Activated T-cell treated with anti-CD3 and anti-CD28 coated beads, Interleukin-2, amount 50 U/mL, for 4 hours (primary cell): ENCODE measurements around the gene CYB5B. TPM values are rescaled to one million over a fixed set of nuclear protein-coding genes. Genes with fewer than 3 reads are reported as not detected.
"Not testable (repeated sequence)": the region's sequence is repeated elsewhere in the genome, so short reads cannot be mapped to it uniquely, and the experiment has no call there.

Experiments used
- ATAC-seq, 2 donors: fragments of 200-7000 bp; cut with Tn5 transposase; one replicate each; pipeline ENCODE4 v1.10.0; 2021
- DNase-seq: peaks from one replicate; pipeline ENCODE4 v3.0.0-alpha.2; 2020
- H3K27me3 Mint-ChIP-seq: one replicate; pipeline ENCODE4 v1.8.0; 2021; ENCODE audit warnings: low read depth, mixed read lengths
- H3K36me3 Mint-ChIP-seq: one replicate; pipeline ENCODE4 v1.8.0; 2022; ENCODE audit warnings: mixed read lengths; ENCODE audit not compliant: insufficient read depth
- H3K4me1 Mint-ChIP-seq: one replicate; pipeline ENCODE4 v1.8.0; 2021; ENCODE audit warnings: low read depth, mixed read lengths
- H3K4me3 Mint-ChIP-seq: one replicate; pipeline ENCODE4 v1.8.0; 2021; ENCODE audit warnings: mild to moderate bottlenecking, moderate library complexity, mixed read lengths
- H3K9me3 Mint-ChIP-seq: one replicate; pipeline ENCODE4 v1.8.0; 2021; ENCODE audit warnings: mixed read lengths
- total RNA-seq, 3 donors: library from RNA; stranded (reverse); gene quantifications; one replicate each; pipeline ENCODE4 v1.2.1, GENCODE V29; 2021

CYB5B gene
- total RNA-seq, 3 donors from 2014 or later = 112 to 124 (median 114) TPM

DNA sequence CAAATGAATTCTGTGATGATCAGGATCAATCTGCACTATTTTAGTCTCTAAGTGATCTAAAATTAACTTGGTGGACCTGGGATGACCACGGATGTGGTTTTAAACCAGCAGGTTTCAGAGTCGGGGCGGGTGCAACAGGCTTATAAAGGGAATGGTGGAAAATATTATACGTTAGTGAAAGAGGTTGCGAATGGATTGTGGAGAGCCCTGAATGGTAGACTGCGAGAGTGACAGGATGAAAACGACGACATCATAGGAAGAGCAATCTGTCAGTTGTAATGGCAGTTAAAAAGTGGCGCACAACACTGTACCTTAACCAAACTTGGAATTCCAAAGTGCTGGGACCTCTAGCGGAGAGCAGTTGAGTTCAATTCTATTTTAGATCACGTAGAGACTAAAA is 1.2 kb upstream of the CYB5B start:
- Mint-ChIP-seq H3K4me1 (peaks cover 24% of the 10 kb centered on the region), H3K36me3 (peaks cover 6% of the 10 kb centered on the region), H3K9me3 (no peaks in the 10 kb centered on the region), H3K4me3 (peak overlapping the region; percentile 67), H3K27me3 (no peaks in the 10 kb centered on the region)
- no peak for ATAC-seq
- DNase-seq = no peak

DNA sequence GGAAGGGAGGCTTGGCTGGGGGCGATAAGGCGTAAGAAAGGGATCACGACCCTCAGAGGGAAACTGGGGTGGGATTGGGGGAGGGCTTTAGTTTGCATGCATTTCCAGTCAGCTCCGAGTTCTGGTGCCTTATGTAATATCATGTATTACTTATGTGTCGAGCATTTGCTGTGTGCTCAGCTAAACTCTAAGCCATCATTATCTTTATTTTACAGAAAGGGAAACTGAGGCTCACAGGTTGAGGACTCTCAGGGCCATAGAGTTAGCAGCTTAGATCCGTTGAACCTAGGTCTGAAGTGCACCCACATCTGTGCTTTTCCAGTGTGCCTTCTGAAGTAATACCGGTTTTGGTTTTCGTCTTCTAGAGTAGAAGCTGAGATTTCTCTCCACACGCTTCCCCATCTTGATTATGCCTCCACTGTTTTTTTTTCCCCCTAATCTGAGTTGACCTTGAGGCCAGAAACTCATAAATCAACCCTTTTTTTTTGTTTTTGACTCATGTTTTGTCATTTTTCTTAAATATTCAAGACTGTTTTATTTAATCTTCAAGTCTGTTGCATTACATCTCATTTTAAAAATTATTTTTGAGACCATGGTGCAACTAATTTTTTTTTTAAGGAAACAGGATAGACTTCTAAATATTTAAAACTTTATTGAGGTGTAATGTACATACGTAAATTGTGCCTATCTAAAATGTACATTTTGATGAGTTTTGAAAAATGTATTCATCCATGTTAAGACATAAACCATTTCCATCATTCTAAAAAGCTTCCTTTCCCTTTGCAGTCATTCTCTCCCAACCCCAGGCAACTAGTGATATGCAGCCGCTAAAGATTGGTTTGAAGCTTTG is 741 bp downstream of the CYB5B start:
- no peak for DNase-seq
- no peak for ATAC-seq
- Mint-ChIP-seq H3K4me1 (peaks cover 38% of the 10 kb centered on the region), H3K36me3 (peaks cover 23% of the 10 kb centered on the region), H3K27me3 (no peaks in the 10 kb centered on the region), H3K4me3 (peak overlapping the region; percentile 90), H3K9me3 (peaks cover 7% of the 10 kb centered on the region)

- Mint-ChIP-seq H3K4me3 (no peak overlapping the region), H3K36me3 (peaks cover 40% of the 10 kb centered on the region), H3K27me3 (no peaks in the 10 kb centered on the region), H3K4me1 (peaks cover 50% of the 10 kb centered on the region), H3K9me3 (peaks cover 7% of the 10 kb centered on the region)
- no peak for DNase-seq
- no peak for ATAC-seq
Measured at GRCh38 chr16:69428652-69429051, 4.2 kb downstream of the CYB5B start.

GRCh38 chr16:69429058-69429640 is 4.7 kb downstream of the CYB5B start:
- peaks cover 44% of the 10 kb centered on the region for H3K36me3 Mint-ChIP-seq
- DNase-seq, H3K9me3 Mint-ChIP-seq, H3K4me3 Mint-ChIP-seq, H3K27me3 Mint-ChIP-seq, ATAC-seq: not testable (repeated sequence)
- peaks cover 51% of the 10 kb centered on the region for H3K4me1 Mint-ChIP-seq

DNA sequence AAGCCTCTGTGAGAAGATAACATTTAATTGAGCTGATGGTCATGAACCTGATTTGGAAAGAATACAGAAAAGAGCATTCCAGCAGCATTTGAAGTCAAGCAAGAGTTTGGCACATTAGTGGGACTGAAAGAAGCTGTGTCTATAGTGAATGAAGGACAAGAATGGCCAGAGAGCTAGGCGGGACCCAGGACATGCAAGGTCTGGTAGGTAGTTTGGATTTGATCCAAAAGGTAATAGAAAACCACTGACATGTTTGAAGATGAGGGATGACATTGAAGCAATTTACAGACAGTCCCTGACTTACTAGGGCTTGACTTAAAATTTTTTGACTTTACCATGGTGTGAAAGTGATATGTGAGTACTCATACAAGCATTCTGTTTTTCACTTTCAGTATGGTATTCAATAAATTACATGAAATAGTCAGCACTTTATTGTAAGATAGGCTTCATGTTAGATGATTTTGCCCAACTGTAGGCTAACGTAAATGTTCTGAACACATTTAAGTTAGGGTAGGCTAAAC is 7.6 kb downstream of the CYB5B start:
- Mint-ChIP-seq H3K4me3 (no peak overlapping the region), H3K36me3 (peaks cover 52% of the 10 kb centered on the region)

GRCh38 chr16:69434066-69434465 is 9.6 kb downstream of the CYB5B start:
- no peak for ATAC-seq
- Mint-ChIP-seq H3K36me3 (peaks cover 49% of the 10 kb centered on the region), H3K4me3 (no peak overlapping the region), H3K9me3 (peaks cover under 1% of the 10 kb centered on the region), H3K4me1 (peaks cover 67% of the 10 kb centered on the region), H3K27me3 (no peaks in the 10 kb centered on the region)
- no peak for DNase-seq

More for the DNA sequence above, 7.6 kb downstream of the CYB5B start:
- peaks cover 59% of the 10 kb centered on the region for H3K4me1 Mint-ChIP-seq
- H3K27me3 Mint-ChIP-seq = no peaks in the 10 kb centered on the region
- H3K9me3 Mint-ChIP-seq = peaks cover 7% of the 10 kb centered on the region
- ATAC-seq (peak in 1 of 2 donors; percentile 78), DNase-seq (no peak)

- Mint-ChIP-seq H3K4me1 (peaks cover 70% of the 10 kb centered on the region), H3K27me3 (no peaks in the 10 kb centered on the region), H3K36me3 (peaks cover 39% of the 10 kb centered on the region), H3K4me3 (no peak overlapping the region), H3K9me3 (no peaks in the 10 kb centered on the region)
- DNase-seq = no peak
- ATAC-seq = no peak
Measured at GRCh38 chr16:69435977-69436820, 11.8 kb downstream of the CYB5B start.

- Mint-ChIP-seq H3K9me3 (no peaks in the 10 kb centered on the region), H3K36me3 (peaks cover 34% of the 10 kb centered on the region), H3K4me1 (peaks cover 73% of the 10 kb centered on the region), H3K27me3 (no peaks in the 10 kb centered on the region), H3K4me3 (no peak overlapping the region)
- ATAC-seq (no peak), DNase-seq (no peak)
Measured at GRCh38 chr16:69436896-69437295, 12.5 kb downstream of the CYB5B start.

DNA sequence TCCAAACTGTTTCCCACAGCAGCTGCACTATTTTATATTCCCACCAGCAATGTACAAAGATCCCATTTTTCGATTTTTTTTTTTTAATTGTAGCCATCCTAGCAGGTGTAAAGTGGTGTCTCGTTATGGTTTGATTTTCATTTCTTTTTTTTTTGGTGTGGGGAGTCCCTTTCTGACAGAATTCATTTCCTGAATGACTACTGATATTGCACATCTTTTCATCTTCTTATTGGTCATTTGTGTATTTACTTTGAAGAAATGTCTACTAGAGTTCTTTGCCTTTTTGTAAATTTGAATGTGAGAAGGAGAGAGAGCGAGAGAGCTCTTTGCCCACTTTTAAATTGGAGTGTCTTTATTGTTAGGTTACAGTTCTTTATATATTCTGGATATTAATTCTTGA is 14.0 kb downstream of the CYB5B start:
- Mint-ChIP-seq H3K27me3 (no peaks in the 10 kb centered on the region), H3K9me3 (no peaks in the 10 kb centered on the region), H3K4me1 (peaks cover 67% of the 10 kb centered on the region), H3K4me3 (peak overlapping the region; percentile 1), H3K36me3 (peaks cover 26% of the 10 kb centered on the region)
- ATAC-seq (peak in 1 of 2 donors; percentile 35), DNase-seq (no peak)

DNA sequence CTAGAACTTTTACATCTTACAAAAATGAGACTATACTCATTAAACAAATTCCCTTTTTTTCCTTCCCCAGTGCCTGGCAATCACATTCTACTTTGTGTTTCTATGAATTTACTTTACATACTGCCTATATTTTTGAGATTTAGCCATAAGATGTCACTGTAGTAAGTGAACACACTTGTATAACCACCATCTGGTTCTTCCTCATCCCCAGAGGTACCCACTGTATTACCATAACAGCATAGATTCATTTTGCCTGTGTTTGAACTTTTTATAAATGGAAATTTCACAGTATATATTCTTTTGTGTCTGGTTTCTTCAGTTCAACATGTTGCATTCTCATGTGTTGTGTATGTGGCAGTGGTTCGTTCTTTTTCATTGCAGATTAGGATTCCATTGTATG is 15.8 kb downstream of the CYB5B start:
- no peaks in the 10 kb centered on the region for H3K9me3 Mint-ChIP-seq
- peaks cover 20% of the 10 kb centered on the region for H3K36me3 Mint-ChIP-seq
- ATAC-seq (no peak), DNase-seq (no peak)
- no peak overlapping the region for H3K4me3 Mint-ChIP-seq
- H3K4me1 Mint-ChIP-seq = peaks cover 69% of the 10 kb centered on the region
- no peaks in the 10 kb centered on the region for H3K27me3 Mint-ChIP-seq

DNA sequence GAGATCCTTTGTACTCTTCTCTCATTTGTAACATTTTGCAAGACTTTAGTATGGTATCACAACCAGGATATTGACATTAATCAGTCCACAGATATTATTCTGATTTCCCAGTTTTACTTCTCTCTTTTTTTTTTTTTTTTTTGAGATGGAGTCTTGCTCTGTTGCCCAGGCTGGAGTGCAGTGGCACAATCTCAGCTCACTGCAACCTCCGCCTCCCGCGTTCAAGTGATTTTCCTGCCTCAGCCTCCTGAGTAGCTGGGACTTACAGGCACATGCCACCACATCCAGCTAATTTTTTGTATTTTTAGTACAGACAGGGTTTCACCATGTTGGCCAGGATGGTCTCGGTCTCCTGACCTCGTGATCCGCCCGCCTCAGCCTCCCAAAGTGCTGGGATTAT is 16.6 kb downstream of the CYB5B start:
- H3K36me3 Mint-ChIP-seq = peaks cover 17% of the 10 kb centered on the region
- peaks cover 66% of the 10 kb centered on the region for H3K4me1 Mint-ChIP-seq
- H3K27me3 Mint-ChIP-seq, H3K9me3 Mint-ChIP-seq, H3K4me3 Mint-ChIP-seq, ATAC-seq, DNase-seq: not testable (repeated sequence)

- Mint-ChIP-seq H3K9me3 (no peaks in the 10 kb centered on the region), H3K4me3 (peak overlapping the region; percentile 79), H3K4me1 (peaks cover 43% of the 10 kb centered on the region), H3K27me3 (no peaks in the 10 kb centered on the region), H3K36me3 (peaks cover 15% of the 10 kb centered on the region)
- DNase-seq (no peak), ATAC-seq (peak; percentile 65 to 79)
Measured at GRCh38 chr16:69443927-69444631, 19.7 kb downstream of the CYB5B start.

GRCh38 chr16:69444873-69445517 is 20.6 kb downstream of the CYB5B start:
- H3K9me3 Mint-ChIP-seq = no peaks in the 10 kb centered on the region
- peak overlapping the region; percentile 79 for H3K4me3 Mint-ChIP-seq
- peak; percentile 52 to 61 for ATAC-seq
- peaks cover 17% of the 10 kb centered on the region for H3K36me3 Mint-ChIP-seq
- peaks cover 42% of the 10 kb centered on the region for H3K4me1 Mint-ChIP-seq
- no peak for DNase-seq
- H3K27me3 Mint-ChIP-seq = no peaks in the 10 kb centered on the region
